ENCODE measurements around the gene KLHL33.

KLHL33 gene

GRCh38 chr14:20412876-20413743 lies 22.9 kb downstream of the KLHL33 start, which contains the start of gene TEP1:
Gene TEP1, minus strand, starts transcription at chr14:20413501. Its CDS starts 5,062 bp downstream, at chr14:20408439.
- DNase-seq: peak; percentile 92

- no peak for DNase-seq
These were observed 23.6 kb downstream of the KLHL33 start for GRCh38 chr14:20412411-20412810.

- no peak for DNase-seq
These were observed 26.7 kb downstream of the KLHL33 start for GRCh38 chr14:20409226-20409625.

GRCh38 chr14:20403521-20403920 lies 32.4 kb downstream of the KLHL33 start:
- no peak for DNase-seq

GRCh38 chr14:20400965-20401593 lies 34.9 kb downstream of the KLHL33 start:
- no peak for DNase-seq

GRCh38 chr14:20400589-20400964 lies 35.4 kb downstream of the KLHL33 start:
- no peak for DNase-seq

- no peak for DNase-seq
These were observed 38.5 kb downstream of the KLHL33 start for GRCh38 chr14:20397511-20397910.

GRCh38 chr14:20391505-20391904 lies 44.5 kb downstream of the KLHL33 start:
- no peak for DNase-seq

GRCh38 chr14:20388159-20388558 lies 47.8 kb downstream of the KLHL33 start:
- DNase-seq: no peak

GRCh38 chr14:20387576-20387975 lies 48.4 kb downstream of the KLHL33 start:
- DNase-seq: no peak

- no peak for DNase-seq
These were observed 49.6 kb downstream of the KLHL33 start for GRCh38 chr14:20386276-20386855.

- no peak for DNase-seq
These were observed 51.1 kb downstream of the KLHL33 start for GRCh38 chr14:20384886-20385285.

- DNase-seq: no peak
These were observed 51.6 kb downstream of the KLHL33 start for GRCh38 chr14:20384321-20384720.

- DNase-seq: no peak
These were observed 52.3 kb downstream of the KLHL33 start for GRCh38 chr14:20383636-20384035.

- no peak for DNase-seq
These were observed 52.9 kb downstream of the KLHL33 start for GRCh38 chr14:20383032-20383431.

GRCh38 chr14:20382526-20382925 lies 53.4 kb downstream of the KLHL33 start:
- no peak for DNase-seq

GRCh38 chr14:20381341-20381740 lies 54.6 kb downstream of the KLHL33 start:
- DNase-seq: no peak

- no peak for DNase-seq
These were observed 55.3 kb downstream of the KLHL33 start for GRCh38 chr14:20380681-20381080.

GRCh38 chr14:20379743-20380142 lies 56.2 kb downstream of the KLHL33 start:
- no peak for DNase-seq

GRCh38 chr14:20377171-20377570 lies 58.8 kb downstream of the KLHL33 start:
- DNase-seq: no peak

GRCh38 chr14:20376071-20376588 lies 59.8 kb downstream of the KLHL33 start:
- no peak for DNase-seq
